HAP-1 (cell line): ENCODE data around the gene SLC15A3.

Experiments used
- DNase-seq, 2 experiments: peaks; one replicate each; pipeline ENCODE4 v3.0.0-alpha.2; 2016 to 2020; ENCODE audit warnings: low spot score in 2 of 2
- H3K27me3 ChIP-seq: fragments of 250-450 bp; sonication (Bioruptor Pico); 2 replicates; pipeline ENCODE4 v1.5.1; 2020; ENCODE audit warnings: low read depth, mild to moderate bottlenecking, moderate library complexity
- H3K36me3 ChIP-seq: fragments of 250-450 bp; sonication (Bioruptor Pico); replicated peaks from 2 replicates; pipeline ENCODE4 v1.5.1; 2020; ENCODE audit warnings: mild to moderate bottlenecking
- H3K4me1 ChIP-seq: fragments of 250-450 bp; sonication (Bioruptor Pico); 2 replicates; pipeline ENCODE4 v1.5.1; 2020; ENCODE audit warnings: mild to moderate bottlenecking
- H3K4me3 ChIP-seq: fragments of 250-450 bp; sonication (Bioruptor Pico); 2 replicates; pipeline ENCODE4 v1.5.1; 2020; ENCODE audit warnings: mild to moderate bottlenecking, moderate library complexity
- H3K9me3 ChIP-seq: fragments of 250-450 bp; sonication (Bioruptor Pico); 2 replicates; pipeline ENCODE4 v1.5.1; 2020; ENCODE audit warnings: mild to moderate bottlenecking, moderate library complexity
- in situ Hi-C: fragments of 300-500 bp; cut with MboI; formaldehyde crosslinking; loops from 3 replicates; pipeline ENCODE4 v1.14.3; 2020; ENCODE audit warnings: low sequenced_read_pairs, inconsistent platforms, mixed read lengths

The SLC15A3 gene

DNA sequence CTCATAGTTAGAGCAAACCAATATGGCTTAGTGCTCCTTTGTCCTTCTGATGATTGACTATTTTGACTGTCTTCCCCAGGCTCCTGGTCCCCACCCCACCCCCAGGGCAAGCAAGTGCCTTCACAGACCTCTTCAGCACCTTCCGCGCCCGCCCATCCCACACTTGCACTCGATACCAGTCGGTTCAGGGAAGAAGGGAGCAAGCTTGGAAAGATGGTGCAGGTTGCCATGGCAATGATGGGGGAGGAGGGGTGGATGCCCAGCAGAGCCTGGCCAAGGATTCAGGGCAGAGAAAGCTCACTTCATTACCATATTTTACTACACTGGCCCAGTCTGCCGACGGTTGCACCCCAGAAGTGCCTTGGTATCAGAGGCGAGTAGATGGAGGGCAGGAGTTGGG lies 25.5 kb downstream of the SLC15A3 start:
- Histone ChIP-seq H3K27me3 (no peaks in the 10 kb centered on the region), H3K4me3 (no peak overlapping the region), H3K36me3 (peaks cover 22% of the 10 kb centered on the region), H3K9me3 (no peaks in the 10 kb centered on the region), H3K4me1 (peaks cover 8% of the 10 kb centered on the region)
- in situ Hi-C loops: no loop called here
- no peak for DNase-seq

DNA sequence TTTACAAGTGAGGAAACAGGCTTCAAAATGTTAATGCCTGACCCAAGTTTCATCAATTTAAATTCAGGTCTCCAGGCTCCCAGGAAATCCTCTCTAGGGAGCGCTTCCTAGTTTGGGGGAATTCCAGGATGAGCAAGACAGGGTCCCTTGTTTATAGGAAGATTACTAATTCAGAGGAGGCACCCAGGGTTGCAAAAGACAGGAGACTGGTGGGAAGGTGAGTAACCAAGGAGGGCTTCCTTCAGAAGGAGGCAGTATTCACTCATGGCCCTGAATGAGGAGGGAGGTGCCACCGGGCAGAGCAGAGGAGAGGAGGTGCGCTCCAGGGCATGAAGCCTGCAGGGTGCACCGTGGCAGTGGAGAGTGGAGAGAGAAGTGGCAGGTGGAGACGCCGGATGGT lies 26.1 kb downstream of the SLC15A3 start:
- no peaks in the 10 kb centered on the region for H3K9me3 ChIP-seq
- H3K27me3 ChIP-seq: no peaks in the 10 kb centered on the region
- H3K4me1 ChIP-seq: peaks cover 8% of the 10 kb centered on the region
- no peak for DNase-seq
- H3K4me3 ChIP-seq: no peak overlapping the region; the same call in 1 of the 2 replicates
- in situ Hi-C loops: no loop called here
- peaks cover 24% of the 10 kb centered on the region for H3K36me3 ChIP-seq

DNA sequence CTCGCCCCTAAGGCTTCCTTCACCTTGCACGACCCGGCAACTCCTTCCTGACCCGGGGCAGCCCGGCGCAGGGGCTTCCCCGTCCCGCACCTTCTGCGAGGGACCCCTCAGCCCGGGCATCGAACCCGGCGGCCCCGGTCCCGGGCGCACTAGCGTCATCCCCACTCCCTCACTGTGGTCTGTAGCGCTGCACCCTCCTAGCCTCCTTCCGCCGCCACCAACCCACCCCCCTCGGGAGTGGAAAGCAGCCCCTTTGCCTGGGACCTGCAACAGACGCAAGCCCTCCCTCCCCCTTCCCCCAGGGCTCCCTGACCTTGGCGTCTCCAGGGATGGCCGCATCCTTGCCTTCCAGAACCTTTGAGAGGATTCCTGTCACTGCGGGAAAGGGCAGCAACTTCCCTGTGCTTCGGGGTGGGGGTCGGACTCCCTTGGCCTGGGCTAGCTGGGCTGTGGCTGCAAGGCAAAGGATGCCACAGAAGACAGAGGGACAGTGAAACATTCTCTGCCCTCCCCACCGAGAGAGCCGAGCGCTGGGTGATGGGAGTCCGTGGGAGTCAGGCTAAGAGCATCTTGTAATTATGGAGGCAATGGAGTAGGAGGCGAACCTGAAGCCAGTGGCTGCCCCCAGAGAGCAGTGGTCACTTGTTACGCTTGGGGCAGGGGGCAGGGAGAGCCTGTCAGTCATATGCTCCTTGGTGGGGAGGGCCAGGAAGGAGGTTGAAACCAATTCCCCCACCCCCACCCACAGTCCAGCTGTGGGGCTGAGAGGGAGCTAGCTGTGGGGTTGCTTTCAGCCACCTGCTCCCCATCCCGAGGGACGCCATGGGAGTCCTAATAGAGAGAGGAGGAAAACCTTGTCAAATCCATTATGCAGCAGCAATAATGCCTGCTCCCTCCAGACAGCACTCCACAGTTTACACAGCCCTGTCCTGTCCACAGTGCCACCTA lies 26.8 kb downstream of the SLC15A3 start:
- H3K36me3 ChIP-seq: peaks cover 27% of the 10 kb centered on the region

DNA sequence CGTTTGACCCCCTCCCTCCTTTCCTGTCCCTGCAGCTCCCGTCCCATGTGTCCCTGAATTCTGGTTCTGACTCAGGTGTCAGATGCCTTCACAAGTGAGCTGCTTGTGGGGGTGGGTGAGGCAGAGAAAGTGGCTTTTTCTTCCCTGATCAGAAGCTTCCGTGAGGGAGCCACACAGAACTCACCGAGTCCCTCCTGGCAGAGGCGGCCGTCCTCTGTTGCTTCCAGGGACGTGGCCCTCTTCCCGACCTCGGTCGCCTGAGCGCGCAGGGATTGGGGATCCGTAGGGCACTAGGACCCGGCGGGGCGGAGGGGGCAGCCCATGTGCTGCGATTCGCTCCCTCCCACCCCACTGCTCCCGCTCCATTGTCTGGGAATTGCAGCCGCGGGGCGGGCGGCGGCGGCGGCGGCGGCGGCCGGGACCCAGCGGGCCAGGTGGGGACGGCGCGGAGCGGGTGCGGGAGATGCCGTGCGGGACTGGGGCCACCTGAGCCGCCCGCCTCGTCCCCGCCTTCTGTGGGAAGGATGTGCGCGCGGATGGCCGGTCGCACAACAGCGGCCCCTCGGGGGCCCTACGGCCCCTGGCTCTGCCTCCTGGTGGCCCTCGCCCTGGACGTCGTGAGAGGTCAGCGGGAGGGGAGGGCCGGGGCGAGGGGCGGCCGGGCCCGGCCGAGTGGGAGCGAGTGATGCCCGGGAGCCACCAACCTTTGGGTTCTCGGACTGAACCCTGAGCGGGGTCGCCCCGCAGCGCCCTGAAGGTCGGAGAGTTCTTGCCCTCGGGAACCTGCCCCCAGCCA lies 27.7 kb downstream of the SLC15A3 start, which contains the start of gene TMEM132A:
Gene TMEM132A, plus strand, starts transcription at position 351 of the 796 bp plus-strand sequence. Its CDS starts 174 bp downstream, at position 525.
- no peaks in the 10 kb centered on the region for H3K27me3 ChIP-seq
- peak within 1 kb of the TSS; percentile 73 for H3K4me3 ChIP-seq
- DNase-seq: peak; percentile 82 to 91
- H3K4me1 ChIP-seq: peaks cover 8% of the 10 kb centered on the region
- in situ Hi-C loops: loop anchor here (25.0 kb wide), 1 partner anchor 812 kb away; no protein-coding TSS in a partner anchor
- no peaks in the 10 kb centered on the region for H3K9me3 ChIP-seq
- peaks cover 34% of the 10 kb centered on the region for H3K36me3 ChIP-seq

More for the DNA sequence above, 26.8 kb downstream of the SLC15A3 start:
- in situ Hi-C loops: loop anchor here (25.0 kb wide), 1 partner anchor 813 kb away; no protein-coding TSS in a partner anchor
- peak in 1 of 2 experiments; percentile 37 for DNase-seq
- H3K27me3 ChIP-seq: no peaks in the 10 kb centered on the region
- peak overlapping the region; percentile 73 for H3K4me3 ChIP-seq
- no peaks in the 10 kb centered on the region for H3K9me3 ChIP-seq
- H3K4me1 ChIP-seq: peaks cover 8% of the 10 kb centered on the region

DNA sequence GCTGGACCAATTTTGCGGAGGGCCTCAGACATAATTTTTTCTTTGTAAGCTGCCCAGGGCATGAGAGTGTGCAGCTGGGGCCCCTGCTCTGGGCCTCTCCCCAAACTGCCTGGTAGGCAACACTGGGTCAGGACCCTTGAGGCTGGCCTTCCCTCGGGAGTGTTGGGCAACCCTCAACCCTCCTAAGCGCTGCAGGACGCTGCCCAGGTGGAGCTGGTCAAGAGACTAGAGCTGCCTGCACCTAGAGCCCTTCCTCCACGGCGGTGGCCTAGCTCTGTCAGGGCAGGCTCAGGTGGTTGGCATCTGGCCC lies 28.2 kb downstream of the SLC15A3 start:
- Histone ChIP-seq H3K9me3 (no peaks in the 10 kb centered on the region), H3K4me3 (peak overlapping the region; percentile 73), H3K4me1 (peaks cover 8% of the 10 kb centered on the region), H3K27me3 (no peaks in the 10 kb centered on the region), H3K36me3 (peaks cover 39% of the 10 kb centered on the region)
- DNase-seq: no peak
- in situ Hi-C loops: loop anchor here (25.0 kb wide), 1 partner anchor 811 kb away; no protein-coding TSS in a partner anchor

DNA sequence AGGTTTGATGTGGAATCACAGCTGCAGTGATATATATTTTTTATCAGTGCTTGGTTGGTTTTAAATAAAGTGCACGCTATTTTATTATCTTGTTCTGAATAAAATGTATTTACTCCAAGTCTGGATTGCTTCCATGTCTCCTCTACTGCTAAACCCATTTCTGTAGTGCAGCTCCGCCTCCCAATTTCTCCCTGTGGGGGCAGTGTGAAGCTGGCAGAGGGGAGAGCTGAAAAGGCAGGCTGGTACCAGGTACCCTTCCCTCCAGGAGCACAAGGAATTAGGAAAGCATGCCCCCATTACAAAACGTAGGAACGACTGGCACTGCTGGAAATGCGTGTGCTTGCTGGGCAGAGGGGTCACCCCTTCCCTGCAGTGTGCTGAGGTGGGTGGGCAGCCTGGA lies 28.6 kb downstream of the SLC15A3 start:
- no peak for DNase-seq
- peaks cover 41% of the 10 kb centered on the region for H3K36me3 ChIP-seq
- in situ Hi-C loops: loop anchor here (25.0 kb wide), 1 partner anchor 811 kb away; no protein-coding TSS in a partner anchor

DNA sequence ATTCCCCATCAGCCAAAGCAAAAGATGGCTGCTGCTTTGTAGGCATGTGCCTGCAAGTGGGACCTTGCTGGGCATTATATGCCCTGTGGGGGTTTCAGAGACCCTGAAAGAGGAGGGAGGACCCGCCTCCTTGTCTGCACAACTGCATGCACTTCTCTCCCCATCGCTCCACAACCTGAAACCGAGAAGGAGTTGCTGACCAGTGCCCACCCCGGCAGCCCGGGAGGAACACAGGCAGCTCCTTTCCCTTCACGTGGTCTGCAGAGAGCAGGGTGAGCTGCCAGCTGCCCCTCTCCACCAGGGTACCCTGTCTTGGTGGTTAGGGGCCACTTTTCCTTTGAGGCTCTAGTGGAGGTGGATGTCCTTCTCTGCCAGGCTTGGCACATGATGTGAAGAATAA lies 29.1 kb downstream of the SLC15A3 start:
- H3K4me1 ChIP-seq: peaks cover 11% of the 10 kb centered on the region
- H3K36me3 ChIP-seq: peaks cover 37% of the 10 kb centered on the region
- H3K9me3 ChIP-seq: no peaks in the 10 kb centered on the region
- DNase-seq: no peak
- H3K4me3 ChIP-seq: no peak overlapping the region
- no peaks in the 10 kb centered on the region for H3K27me3 ChIP-seq
- in situ Hi-C loops: loop anchor here (25.0 kb wide), 1 partner anchor 811 kb away; no protein-coding TSS in a partner anchor

More for the DNA sequence above, 28.6 kb downstream of the SLC15A3 start:
- H3K9me3 ChIP-seq: no peaks in the 10 kb centered on the region
- H3K27me3 ChIP-seq: no peaks in the 10 kb centered on the region
- no peak overlapping the region for H3K4me3 ChIP-seq
- H3K4me1 ChIP-seq: peaks cover 8% of the 10 kb centered on the region

DNA sequence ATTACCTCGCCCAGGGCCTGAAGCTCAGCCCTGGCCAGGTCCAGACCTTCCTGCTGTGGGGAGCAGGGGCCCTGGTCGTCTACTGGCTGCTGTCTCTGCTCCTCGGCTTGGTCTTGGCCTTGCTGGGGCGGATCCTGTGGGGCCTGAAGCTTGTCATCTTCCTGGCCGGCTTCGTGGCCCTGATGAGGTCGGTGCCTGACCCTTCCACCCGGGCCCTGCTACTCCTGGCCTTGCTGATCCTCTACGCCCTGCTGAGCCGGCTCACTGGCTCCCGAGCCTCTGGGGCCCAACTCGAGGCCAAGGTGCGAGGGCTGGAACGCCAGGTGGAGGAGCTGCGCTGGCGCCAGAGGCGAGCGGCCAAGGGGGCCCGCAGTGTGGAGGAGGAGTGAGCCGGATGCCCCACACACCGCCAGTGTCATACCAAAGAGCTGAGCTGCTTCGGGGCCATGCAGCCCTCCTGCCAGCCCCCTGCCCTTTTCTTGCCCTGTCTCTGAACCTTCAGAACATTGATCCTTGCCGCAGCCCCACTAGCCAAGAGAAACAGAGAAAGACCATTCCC lies 30.1 kb downstream of the SLC15A3 start:
- Histone ChIP-seq H3K4me1 (peaks cover 13% of the 10 kb centered on the region), H3K9me3 (no peaks in the 10 kb centered on the region), H3K36me3 (peaks cover 37% of the 10 kb centered on the region), H3K4me3 (no peak overlapping the region), H3K27me3 (no peaks in the 10 kb centered on the region)
- in situ Hi-C loops: loop anchor here (25.0 kb wide), 1 partner anchor 810 kb away; no protein-coding TSS in a partner anchor
- no peak for DNase-seq

DNA sequence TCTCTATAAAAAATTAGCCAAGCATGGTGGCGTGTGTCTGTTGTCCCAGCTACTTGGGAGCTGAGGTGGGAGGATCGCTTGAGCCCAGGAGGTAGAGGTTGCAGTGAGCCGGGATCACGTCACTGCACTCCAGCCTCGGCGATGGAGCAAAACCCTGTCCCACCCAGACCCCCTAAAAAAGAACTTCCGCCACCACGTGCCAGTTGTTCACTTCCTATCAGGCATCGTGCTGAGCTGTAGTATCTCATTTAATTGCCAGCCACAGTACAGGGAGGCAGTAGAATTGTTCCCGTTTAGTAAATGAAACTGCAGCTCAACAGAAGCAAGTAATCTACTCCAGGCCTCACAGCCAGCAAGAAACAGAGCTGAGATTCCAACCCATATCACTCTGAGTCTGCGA lies 30.7 kb downstream of the SLC15A3 start:
- Histone ChIP-seq H3K9me3 (no peaks in the 10 kb centered on the region), H3K4me1 (peaks cover 14% of the 10 kb centered on the region), H3K27me3 (no peaks in the 10 kb centered on the region), H3K4me3 (no peak overlapping the region), H3K36me3 (peaks cover 37% of the 10 kb centered on the region)
- in situ Hi-C loops: loop anchor here (25.0 kb wide), 1 partner anchor 809 kb away; no protein-coding TSS in a partner anchor
- no peak for DNase-seq

DNA sequence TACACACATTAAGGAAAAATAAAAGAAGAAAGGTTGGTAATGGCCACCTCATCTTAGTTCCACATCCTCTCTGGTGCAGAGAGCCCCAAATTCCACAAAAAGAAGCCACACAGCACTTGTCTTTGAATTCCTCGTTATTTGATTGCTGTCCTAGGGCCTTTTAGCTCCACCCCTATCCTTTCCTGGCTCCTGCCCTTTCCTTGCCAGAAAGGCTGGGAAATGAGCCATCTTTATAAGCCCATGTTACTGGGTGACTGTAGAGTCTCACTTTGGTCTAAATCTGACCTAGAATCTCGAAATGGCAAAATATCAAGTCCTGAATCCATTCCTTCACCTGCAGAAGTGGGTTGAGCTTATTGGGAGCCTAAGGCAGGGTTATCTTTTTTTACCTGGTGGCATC lies 32.0 kb downstream of the SLC15A3 start:
- Histone ChIP-seq H3K27me3 (no peaks in the 10 kb centered on the region), H3K4me3 (no peak overlapping the region), H3K36me3 (peaks cover 43% of the 10 kb centered on the region), H3K4me1 (peaks cover 18% of the 10 kb centered on the region), H3K9me3 (no peaks in the 10 kb centered on the region)
- in situ Hi-C loops: loop anchor here (25.0 kb wide), 1 partner anchor 808 kb away; no protein-coding TSS in a partner anchor
- DNase-seq: no peak

DNA sequence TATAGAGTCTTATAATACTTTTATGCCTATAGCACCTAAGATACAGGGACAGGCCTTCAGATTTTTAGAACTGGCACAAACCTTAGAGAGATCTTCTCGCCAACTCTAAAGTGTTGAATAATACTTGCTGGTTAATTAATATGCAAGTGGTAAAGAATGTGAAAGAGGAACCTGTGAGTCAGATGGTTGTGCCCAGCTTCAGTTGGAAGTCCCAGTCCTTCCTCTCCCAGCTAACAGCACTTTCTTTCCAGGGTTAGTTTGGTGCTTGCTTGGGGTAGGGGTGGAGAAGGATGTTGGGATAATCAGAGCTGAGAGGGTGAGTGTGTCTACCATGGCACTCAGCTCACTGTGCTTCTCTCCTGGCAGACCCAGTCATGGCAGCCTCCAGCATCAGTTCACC lies 32.7 kb downstream of the SLC15A3 start:
- H3K4me1 ChIP-seq: peaks cover 18% of the 10 kb centered on the region
- peaks cover 43% of the 10 kb centered on the region for H3K36me3 ChIP-seq
- H3K4me3 ChIP-seq: no peak overlapping the region
- in situ Hi-C loops: loop anchor here (25.0 kb wide), 1 partner anchor 807 kb away; no protein-coding TSS in a partner anchor
- no peaks in the 10 kb centered on the region for H3K9me3 ChIP-seq
- no peaks in the 10 kb centered on the region for H3K27me3 ChIP-seq
- no peak for DNase-seq

DNA sequence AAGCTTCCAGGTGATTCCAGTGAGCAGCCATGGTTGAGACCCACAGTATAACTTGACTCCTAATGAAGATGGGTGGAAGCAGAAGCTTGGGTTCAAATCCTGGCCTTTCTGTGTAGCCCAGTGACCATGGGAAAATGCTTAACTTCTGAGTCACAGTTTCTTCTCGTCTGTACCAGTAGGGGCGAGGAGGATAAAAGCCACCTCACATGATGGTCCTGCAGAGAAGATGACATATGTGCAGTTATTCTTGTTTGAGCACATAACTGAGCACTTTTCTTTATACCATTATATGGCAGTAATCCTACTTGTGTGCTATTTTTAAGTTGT lies 33.1 kb downstream of the SLC15A3 start:
- peaks cover 43% of the 10 kb centered on the region for H3K36me3 ChIP-seq
- in situ Hi-C loops: loop anchor here (25.0 kb wide), 1 partner anchor 807 kb away; no protein-coding TSS in a partner anchor
- no peaks in the 10 kb centered on the region for H3K27me3 ChIP-seq

DNA sequence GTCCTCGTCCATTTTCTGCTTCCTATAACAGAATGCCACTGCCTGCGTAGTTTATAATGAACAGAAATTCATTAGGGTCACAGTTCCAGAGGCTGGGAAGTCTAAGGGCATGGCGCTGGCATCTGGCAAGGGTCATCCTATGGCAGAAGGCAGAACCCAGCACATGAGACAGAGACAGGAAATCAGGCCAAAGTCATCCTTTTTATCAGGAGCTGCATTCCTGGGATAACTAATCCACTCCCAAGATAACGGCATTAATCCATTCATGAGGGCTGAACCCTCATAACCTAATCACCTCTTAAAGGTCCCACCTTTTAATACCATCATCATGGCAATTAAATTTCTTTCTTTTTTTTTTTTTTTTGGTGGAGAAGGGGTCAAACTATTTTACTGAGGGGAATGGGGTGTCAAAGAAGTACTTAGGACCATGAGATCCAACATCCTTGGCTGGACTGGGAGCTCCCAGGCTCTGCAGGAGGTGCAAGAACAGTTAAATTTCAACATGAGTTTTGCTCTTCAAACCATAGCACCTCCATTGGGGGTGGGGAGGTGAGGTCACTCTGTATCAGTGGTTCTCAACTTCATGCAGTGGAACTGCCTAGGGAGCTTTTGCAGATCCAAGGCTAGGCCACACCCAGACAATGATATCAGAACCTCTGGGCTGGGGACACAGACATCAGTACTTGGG lies 33.6 kb downstream of the SLC15A3 start:
- H3K36me3 ChIP-seq: peaks cover 43% of the 10 kb centered on the region
- DNase-seq: no peak

More for the DNA sequence above, 33.1 kb downstream of the SLC15A3 start:
- H3K9me3 ChIP-seq: no peaks in the 10 kb centered on the region
- H3K4me3 ChIP-seq: no peak overlapping the region
- peaks cover 15% of the 10 kb centered on the region for H3K4me1 ChIP-seq
- no peak for DNase-seq

More for the DNA sequence above, 33.6 kb downstream of the SLC15A3 start:
- Histone ChIP-seq H3K9me3 (no peaks in the 10 kb centered on the region), H3K4me1 (peaks cover 16% of the 10 kb centered on the region), H3K27me3 (no peaks in the 10 kb centered on the region), H3K4me3 (no peak overlapping the region)
- in situ Hi-C loops: loop anchor here (25.0 kb wide), 1 partner anchor 806 kb away; no protein-coding TSS in a partner anchor
